GM23248 (cell line): ENCODE measurements around the gene NFIC.

ENCODE experiments used
- EZH2 ChIP-seq: fragments of 200-600 bp; sonication (generic); IDR thresholded peaks from 2 replicates; pipeline ENCODE4 v1.6.1; 2018; ENCODE audit warnings: antibody characterized with exemption, mild to moderate bottlenecking; ENCODE audit not compliant: insufficient read depth, poor library complexity, severe bottlenecking
- EZH2phosphoT487 ChIP-seq: fragments of 200-600 bp; sonication (generic); IDR thresholded peaks from 2 replicates; pipeline ENCODE4 v1.6.1; 2018; ENCODE audit warnings: antibody characterized with exemption, moderate library complexity, mild to moderate bottlenecking, low read depth; ENCODE audit not compliant: insufficient read depth

- TF ChIP-seq EZH2 (no peak), EZH2phosphoT487 (no peak)
Measured at GRCh38 chr19:3397266-3398022, 31.1 kb downstream of the NFIC start.
